Measurements from ENCODE around the gene GPR34.
"Not testable (repeated sequence)": the region's sequence is repeated elsewhere in the genome, so short reads cannot be mapped to it uniquely, and the experiment has no call there.

GPR34 gene

GRCh38 chrX:41693024-41693423 lies 4.3 kb downstream of the GPR34 start:
- no peak for DNase-seq (ENCODE audit: low spot score)

GRCh38 chrX:41695426-41695825 lies 6.7 kb downstream of the GPR34 start:
- DNase-seq (ENCODE audit: low spot score) = no peak

DNA sequence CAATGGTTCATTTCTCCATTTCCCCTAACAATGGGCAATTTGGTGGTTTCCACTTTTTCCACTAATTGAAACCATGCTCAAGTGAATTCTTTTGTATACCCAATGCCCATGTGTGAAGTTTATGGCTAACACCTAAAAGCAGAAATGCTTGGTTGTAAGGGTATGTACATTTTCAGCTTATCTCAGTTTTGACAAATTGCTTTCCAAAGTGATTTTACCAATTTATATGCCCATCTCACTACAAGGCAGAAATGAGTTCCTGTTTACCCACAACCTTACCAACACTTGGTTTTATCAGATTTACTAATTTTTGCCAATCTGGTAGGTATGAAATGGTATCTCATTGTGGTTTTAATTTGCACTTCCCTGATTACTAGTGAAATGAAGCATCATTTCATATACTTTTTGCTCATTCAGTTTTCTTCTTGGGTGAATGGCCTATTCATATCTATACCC lies 14.8 kb downstream of the GPR34 start:
- no peak for DNase-seq (ENCODE audit: low spot score)

- DNase-seq (ENCODE audit: low spot score) = no peak
These were observed 16.3 kb downstream of the GPR34 start for GRCh38 chrX:41705042-41705441.

DNA sequence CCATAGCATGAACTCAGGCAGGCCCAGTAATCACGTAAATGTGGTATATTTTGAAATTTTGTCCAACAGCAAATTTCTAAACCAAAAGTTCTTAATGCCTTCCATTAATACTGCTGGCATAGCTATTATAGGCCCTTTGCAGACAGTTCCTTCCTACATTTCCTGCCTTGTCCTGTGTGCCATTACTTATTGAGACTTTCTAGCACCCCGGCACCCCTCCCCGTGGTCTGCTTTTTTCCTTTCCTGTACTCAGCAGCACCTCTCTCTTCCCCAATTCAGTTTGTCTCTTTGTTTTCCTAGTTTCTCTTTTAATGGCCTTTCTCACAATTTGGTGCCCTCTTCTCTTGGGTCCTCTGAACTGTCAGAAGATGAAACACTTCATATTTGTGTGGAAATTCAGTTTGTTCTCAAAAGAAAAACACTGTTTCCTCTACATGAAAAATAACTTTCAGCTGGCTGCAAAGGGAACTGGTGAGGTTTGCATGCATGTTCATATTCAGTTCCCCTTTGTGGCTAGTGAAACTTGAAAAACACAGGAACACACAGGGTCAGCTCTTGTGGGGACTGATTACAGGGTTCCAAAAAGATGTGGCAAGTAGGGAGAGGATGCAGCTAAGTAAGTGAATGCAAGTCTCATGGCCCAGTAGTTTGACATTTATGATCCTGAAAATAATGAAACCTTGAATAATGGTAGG lies 17.1 kb downstream of the GPR34 start:
- DNase-seq (ENCODE audit: low spot score) = no peak

- DNase-seq (ENCODE audit: low spot score) = no peak
These were observed 18.4 kb downstream of the GPR34 start for GRCh38 chrX:41707218-41707617.

GRCh38 chrX:41708486-41708885 lies 19.7 kb downstream of the GPR34 start:
- DNase-seq (ENCODE audit: low spot score) = no peak

DNA sequence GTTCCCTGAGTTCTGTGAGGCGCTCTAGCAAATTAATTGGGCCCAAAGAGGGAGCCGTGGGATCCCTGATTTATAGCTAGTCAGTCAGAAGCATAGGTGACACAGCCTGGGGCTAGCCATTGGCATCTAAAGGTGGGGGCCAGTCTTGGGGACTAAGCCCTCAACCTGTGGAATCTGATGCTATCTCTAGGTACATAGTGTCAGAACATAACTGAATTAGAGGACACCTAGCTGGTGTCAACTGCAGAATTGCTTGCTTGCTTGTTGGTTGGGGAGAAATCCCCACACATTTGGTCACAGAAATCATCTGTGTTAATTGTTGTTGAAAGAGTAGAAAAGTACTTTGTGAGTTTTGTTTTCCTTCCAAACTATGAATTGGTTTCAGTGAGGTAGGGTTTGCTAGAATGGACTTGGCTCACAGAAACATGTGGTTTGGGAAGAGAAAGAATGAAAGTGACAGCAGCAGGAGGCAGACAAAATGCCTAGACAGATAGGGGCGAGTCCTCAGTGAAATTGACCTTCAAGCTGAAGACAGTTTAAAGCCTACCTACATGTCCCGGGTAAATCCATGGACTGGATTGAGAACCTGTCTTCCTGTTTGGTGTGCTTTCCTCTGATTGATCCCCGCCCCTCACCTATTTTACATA lies 22.4 kb downstream of the GPR34 start:
- DNase-seq (ENCODE audit: low spot score) = no peak

DNA sequence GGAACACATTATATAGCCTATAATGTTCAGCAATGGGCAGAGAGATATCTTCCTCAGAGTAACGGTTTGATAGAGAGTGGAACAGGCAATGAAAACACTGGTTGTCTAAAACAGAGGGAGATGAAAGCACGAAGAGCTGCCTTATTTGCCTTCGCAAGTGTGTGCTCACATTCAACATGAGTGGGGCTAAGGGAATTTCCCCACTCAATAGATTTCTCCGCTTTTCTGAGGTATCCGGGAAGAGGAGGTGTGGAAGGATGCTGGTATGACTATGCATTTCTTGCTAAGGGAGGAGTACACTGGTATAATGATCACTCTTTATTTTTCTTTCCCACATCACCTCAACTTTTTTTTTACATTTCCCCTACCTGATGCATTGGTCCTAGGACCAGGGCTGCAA lies 27.4 kb downstream of the GPR34 start:
- no peak for DNase-seq (ENCODE audit: low spot score)

DNA sequence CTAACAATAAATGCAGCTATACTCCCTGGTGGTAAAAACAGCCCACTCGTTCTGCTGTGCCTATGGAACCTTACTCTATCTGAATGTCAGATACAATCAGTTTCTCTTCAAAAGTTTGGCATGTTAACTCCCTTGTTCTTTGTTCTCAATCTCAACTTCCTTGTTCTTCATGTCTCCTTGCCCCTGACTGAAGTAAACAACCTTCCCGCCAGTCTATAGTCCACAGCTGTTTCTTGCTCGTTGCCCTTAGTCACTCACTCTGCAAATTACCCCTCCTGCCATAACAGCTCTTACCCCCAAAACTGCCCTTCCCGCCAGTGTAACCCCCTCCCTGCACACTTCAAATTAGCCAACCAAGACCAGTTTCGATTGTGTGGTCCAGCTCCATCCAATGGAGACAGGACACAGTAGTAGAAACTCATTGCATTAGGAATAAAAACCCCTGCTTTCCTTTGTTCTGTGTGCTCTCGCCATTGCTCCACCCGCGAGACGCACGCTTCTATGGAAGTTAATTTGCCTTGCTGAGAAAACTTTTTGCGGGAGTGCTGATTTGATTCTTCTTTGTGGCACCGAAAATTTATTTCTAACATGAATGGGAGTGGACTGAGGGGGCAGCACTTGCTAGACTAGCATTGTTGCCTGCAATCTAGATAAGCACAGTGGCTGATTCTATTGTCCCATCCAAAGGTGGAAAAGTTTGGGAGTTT lies 28.1 kb downstream of the GPR34 start:
- DNase-seq (ENCODE audit: low spot score) = no peak

DNA sequence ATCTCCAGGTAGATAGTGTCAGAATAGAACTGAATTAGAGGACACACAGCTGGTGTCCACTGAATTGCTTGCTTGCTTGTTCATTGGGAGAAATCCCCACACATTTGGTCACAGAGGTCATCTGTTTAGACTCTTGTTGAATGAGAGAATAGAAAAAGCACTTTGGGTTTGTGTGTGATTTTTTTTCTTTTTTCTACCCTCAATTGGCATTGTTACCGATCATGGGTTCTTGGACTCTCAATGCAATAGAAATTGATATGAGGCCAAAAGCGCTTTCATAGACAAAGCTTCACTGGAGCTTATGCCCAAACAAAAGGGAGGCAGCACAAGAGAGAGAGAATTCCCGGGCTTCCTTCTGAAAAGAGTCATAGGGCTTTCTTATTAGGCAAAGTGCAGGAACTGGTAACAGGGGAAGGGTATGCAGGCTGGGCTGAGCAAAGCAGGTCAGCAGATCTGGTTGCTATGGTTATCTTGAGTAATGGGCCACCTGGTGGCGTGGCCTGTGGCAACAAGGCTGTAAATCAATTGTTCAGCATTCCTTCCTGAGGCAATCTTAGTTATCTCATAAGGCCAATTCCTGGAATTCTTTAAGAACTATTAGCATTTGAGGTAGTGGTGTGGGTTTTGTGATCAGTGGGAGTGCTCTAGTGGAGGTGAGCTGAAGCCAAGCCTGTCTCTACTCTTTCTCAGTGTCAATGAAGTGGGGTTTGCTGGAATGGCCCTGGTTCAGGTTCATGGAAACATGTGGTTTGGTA lies 29.9 kb downstream of the GPR34 start:
- peak; percentile 20 for DNase-seq (ENCODE audit: low spot score)

GRCh38 chrX:41719610-41720009 lies 30.8 kb downstream of the GPR34 start:
- DNase-seq (ENCODE audit: low spot score) = not testable (repeated sequence)

DNA sequence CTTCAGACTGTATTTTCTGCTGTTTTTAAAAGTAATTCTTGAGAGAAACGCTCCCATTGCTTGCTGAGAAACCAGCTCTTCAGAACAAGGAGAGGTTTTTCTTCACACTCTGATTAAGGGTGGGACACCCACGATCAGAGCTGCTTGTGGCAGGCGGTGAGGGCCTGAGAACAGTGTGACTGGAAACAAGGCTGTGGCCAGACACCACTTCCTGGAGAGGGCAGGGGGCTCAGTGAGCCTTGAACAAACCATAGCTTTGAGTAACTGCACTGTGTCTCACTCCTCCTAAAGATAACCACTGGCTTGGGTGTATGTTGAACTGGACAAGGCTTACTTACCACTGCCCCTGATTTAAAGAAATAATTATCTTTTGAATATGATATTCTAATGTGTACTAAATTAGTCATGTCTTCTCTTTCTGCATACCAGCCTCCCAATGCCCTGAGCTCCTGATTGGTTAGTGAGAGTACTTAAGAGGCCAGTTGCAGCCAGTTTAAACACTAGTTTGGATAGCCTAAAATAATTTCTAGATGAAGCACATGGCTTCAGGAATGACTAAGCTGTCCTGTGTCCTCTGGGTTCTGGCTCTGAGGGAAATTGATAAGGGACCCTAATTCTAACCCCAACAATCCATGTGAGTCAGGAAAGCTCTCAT lies 31.5 kb downstream of the GPR34 start:
- no peak for DNase-seq (ENCODE audit: low spot score)

GRCh38 chrX:41721590-41721989 lies 32.8 kb downstream of the GPR34 start:
- no peak for DNase-seq (ENCODE audit: low spot score)

- no peak for DNase-seq (ENCODE audit: low spot score)
These were observed 33.4 kb downstream of the GPR34 start for GRCh38 chrX:41722214-41722613.

GRCh38 chrX:41722816-41723618 lies 34.2 kb downstream of the GPR34 start:
- no peak for DNase-seq (ENCODE audit: low spot score)

DNA sequence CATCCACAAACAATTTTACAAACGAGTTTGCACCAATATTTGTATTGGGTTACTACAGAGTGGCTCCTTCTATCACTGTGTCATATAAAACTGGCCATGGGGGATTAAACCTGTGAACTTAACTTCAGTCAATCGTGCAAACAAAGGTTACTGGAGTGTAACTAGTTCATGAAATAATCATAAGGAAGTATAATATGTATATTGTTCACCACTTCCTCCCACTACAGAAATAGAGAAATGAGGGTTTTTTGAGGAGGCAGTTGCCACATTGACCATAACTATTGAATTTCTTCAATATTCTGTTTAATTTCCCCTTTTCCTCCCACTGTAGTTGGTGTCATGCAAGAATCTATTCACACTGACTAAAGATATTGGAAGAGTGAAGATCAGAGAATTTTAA lies 35.1 kb downstream of the GPR34 start, which contains the start of gene GPR82:
GPR82 (plus strand) TSS at position 356 of the 400 bp plus-strand sequence. CDS start 2,846 bp downstream, outside the sequence.
- no peak for DNase-seq (ENCODE audit: low spot score)

DNA sequence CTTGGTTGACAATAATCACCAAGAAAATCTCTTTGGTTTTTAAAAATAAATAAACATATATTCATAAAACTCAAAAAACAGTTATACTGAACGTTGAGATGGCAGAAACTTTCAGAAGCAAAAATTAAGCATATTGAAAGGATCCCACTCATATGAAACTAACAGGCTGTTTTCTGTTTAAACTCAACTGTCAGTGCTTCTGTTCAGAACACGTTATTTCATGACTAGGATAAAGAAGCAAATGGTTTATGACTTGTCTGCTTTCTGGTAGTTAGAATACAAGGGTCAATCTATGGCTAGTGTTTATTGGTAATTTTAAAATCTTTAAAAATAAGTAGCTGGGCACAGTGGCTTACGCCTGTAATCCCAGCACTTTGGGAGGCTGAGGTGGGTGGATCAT lies 39.4 kb downstream of the GPR34 start:
- DNase-seq (ENCODE audit: low spot score) = no peak

- DNase-seq (ENCODE audit: low spot score) = no peak
These were observed 41.3 kb downstream of the GPR34 start for GRCh38 chrX:41730081-41730480.

- DNase-seq (ENCODE audit: low spot score) = peak; percentile 10
These were observed 43.5 kb downstream of the GPR34 start for GRCh38 chrX:41732260-41732659.

- no peak for DNase-seq (ENCODE audit: low spot score)
These were observed 45.2 kb downstream of the GPR34 start for GRCh38 chrX:41733939-41734338.

All from iPS-NIHi11 (cell line).